ENCODE measurements around the gene INTS11. TPM values are rescaled to one million over a fixed set of nuclear protein-coding genes. Genes with fewer than 3 reads are reported as not detected.

INTS11 gene
- total RNA-seq, 1 experiment from 2014 or later = 161 TPM

GRCh38 chr1:1314237-1314586, 10.2 kb downstream of the INTS11 start:
- Histone ChIP-seq H3K4me2 (ENCODE audit: low read length) (no peak overlapping the region), H3K9me2 (ENCODE audit: insufficient read depth) (no peaks in the 10 kb centered on the region), H3K27me3 (ENCODE audit: insufficient read depth, low read length) (no peaks in the 10 kb centered on the region), H3K4me1 (ENCODE audit: control insufficient read depth in 1 of 2, insufficient read depth in 2 of 2, low read length in 2 of 2) (peaks cover 24 to 47% of the 10 kb centered on the region in 2 experiments), H3K4me3 (replicated peaks in 1 of 2; ENCODE audit: low read depth in 1 of 2, low read length in 2 of 2) (no peak overlapping the region), H3K27ac (ENCODE audit: low read depth, low read length) (peak overlapping the region; percentile 14; the same call in 1 of the 2 replicates), H3K36me3 (ENCODE audit: control insufficient read depth in 1 of 2, insufficient read depth in 2 of 2, low read length in 2 of 2) (peaks cover 19 to 44% of the 10 kb centered on the region in 2 experiments), H3K9ac (ENCODE audit: low read length) (no peak overlapping the region), H2AFZ (ENCODE audit: low read depth, low read length, poor library complexity, severe bottlenecking) (no peak overlapping the region), H3K9me3 (ENCODE audit: control insufficient read depth in 1 of 2, insufficient read depth in 1 of 2, low read depth in 1 of 2, low read length in 2 of 2) (no peaks in the 10 kb centered on the region), H4K20me1 (ENCODE audit: insufficient read depth) (peaks cover 9% of the 10 kb centered on the region; the same call in 1 of the 2 replicates), H3K79me2 (ENCODE audit: insufficient read depth, low read length) (peaks cover 90% of the 10 kb centered on the region)
- RAD21 ChIA-PET (ENCODE audit: low non-redundant PET in 1 of 2, low total read pairs in 2 of 2, uncharacterized antibody in 2 of 2, unreplicated experiment in 2 of 2) = no interaction called here
- CTCF ChIA-PET = no interaction called here
- intact Hi-C loops (cut with micrococcal nuclease) = no loop called here
- TF ChIP-seq CEBPB (IDR thresholded peaks at IDR 0.05; ENCODE audit: low read depth) = no peak
- TF ChIP-seq ZNF274 (IDR thresholded peaks at IDR 0.05; ENCODE audit: low read depth, low read length) = no peak
- no peak for TF ChIP-seq JUND (IDR thresholded peaks at IDR 0.05)
- TF ChIP-seq POLR2A (IDR thresholded peaks at IDR 0.05; ENCODE audit: borderline replicate concordance, extremely low read depth, insufficient read depth, insufficient read length) = no peak
- TF ChIP-seq YY1 (IDR thresholded peaks at IDR 0.05; ENCODE audit: extremely low read depth, insufficient replicate concordance, low read depth, low read length) = no peak
- TF ChIP-seq MAX (IDR thresholded peaks at IDR 0.05) = no peak
- no peak for TF ChIP-seq FOSL1 (IDR thresholded peaks at IDR 0.05; ENCODE audit: low read depth)
- TF ChIP-seq POLR2AphosphoS5 (IDR thresholded peaks at IDR 0.05; ENCODE audit: low read depth, low read length) = no peak
- no peak for TF ChIP-seq ATF3 (IDR thresholded peaks at IDR 0.05)
- TF ChIP-seq SP1 (IDR thresholded peaks at IDR 0.05; ENCODE audit: low read depth) = no peak
- DNase-seq (ENCODE audit: low read depth, low spot score) = no peak
- BruUV-seq (replicated peaks) = no TSS peak
- no peak for ATAC-seq
- POLR2A ChIA-PET = no interaction called here

GRCh38 chr1:1313500-1314236, 10.8 kb downstream of the INTS11 start:
- H4K20me1 ChIP-seq (ENCODE audit: insufficient read depth) = peaks cover 5% of the 10 kb centered on the region; the same call in 1 of the 2 replicates
- no peak overlapping the region for H3K9ac ChIP-seq (ENCODE audit: low read length)
- H3K27ac ChIP-seq (ENCODE audit: low read depth, low read length) = peak overlapping the region; percentile 29; the same call in 1 of the 2 replicates
- RAD21 ChIA-PET (ENCODE audit: low non-redundant PET in 1 of 2, low total read pairs in 2 of 2, uncharacterized antibody in 2 of 2, unreplicated experiment in 2 of 2) = no interaction called here
- POLR2A ChIA-PET = no interaction called here
- H3K4me3 ChIP-seq (replicated peaks in 1 of 2; ENCODE audit: low read depth in 1 of 2, low read length in 2 of 2) = no peak overlapping the region
- no peaks in the 10 kb centered on the region for H3K27me3 ChIP-seq (ENCODE audit: insufficient read depth, low read length)
- CTCF ChIA-PET = no interaction called here
- ATAC-seq (no peak), DNase-seq (ENCODE audit: low read depth, low spot score) (no peak)
- intact Hi-C loops (cut with micrococcal nuclease) = no loop called here
- no TSS peak for BruUV-seq (replicated peaks)
- H2AFZ ChIP-seq (ENCODE audit: low read depth, low read length, poor library complexity, severe bottlenecking) = no peak overlapping the region
- H3K9me3 ChIP-seq (ENCODE audit: control insufficient read depth in 1 of 2, insufficient read depth in 1 of 2, low read depth in 1 of 2, low read length in 2 of 2) = no peaks in the 10 kb centered on the region
- H3K36me3 ChIP-seq (ENCODE audit: control insufficient read depth in 1 of 2, insufficient read depth in 2 of 2, low read length in 2 of 2) = peaks cover 19 to 39% of the 10 kb centered on the region in 2 experiments
- peaks cover 88% of the 10 kb centered on the region for H3K79me2 ChIP-seq (ENCODE audit: insufficient read depth, low read length)
- H3K9me2 ChIP-seq (ENCODE audit: insufficient read depth) = no peaks in the 10 kb centered on the region
- H3K4me1 ChIP-seq (ENCODE audit: control insufficient read depth in 1 of 2, insufficient read depth in 2 of 2, low read length in 2 of 2) = peaks cover 20 to 42% of the 10 kb centered on the region in 2 experiments
- H3K4me2 ChIP-seq (ENCODE audit: low read length) = no peak overlapping the region
- TF ChIP-seq ATF3 (IDR thresholded peaks at IDR 0.05) (no peak), POLR2A (IDR thresholded peaks at IDR 0.05; ENCODE audit: borderline replicate concordance, extremely low read depth, insufficient read depth, insufficient read length) (no peak), EZH2phosphoT487 (IDR thresholded peaks at IDR 0.05; ENCODE audit: borderline replicate concordance) (no peak), SP1 (IDR thresholded peaks at IDR 0.05; ENCODE audit: low read depth) (no peak), YY1 (IDR thresholded peaks at IDR 0.05; ENCODE audit: extremely low read depth, insufficient replicate concordance, low read depth, low read length) (no peak), CBX3 (IDR thresholded peaks at IDR 0.05; ENCODE audit: low read depth) (no peak), JUND (IDR thresholded peaks at IDR 0.05) (no peak), FOSL1 (IDR thresholded peaks at IDR 0.05; ENCODE audit: low read depth) (no peak), ELF1 (IDR thresholded peaks at IDR 0.05; ENCODE audit: borderline replicate concordance, low read depth) (no peak), RAD21 (IDR thresholded peaks at IDR 0.05; ENCODE audit: low read depth) (no peak), SRF (IDR thresholded peaks at IDR 0.05; ENCODE audit: low read depth) (no peak), CTCF (IDR thresholded peaks at IDR 0.05 in 2 of 3, conservative IDR thresholded peaks at IDR 0.05 in 1 of 3; ENCODE audit: borderline replicate concordance in 1 of 3, insufficient read depth in 1 of 3, low read depth in 2 of 3, low read length in 2 of 3) (no peak), ZFX (IDR thresholded peaks at IDR 0.05) (no peak), EZH2 (IDR thresholded peaks at IDR 0.05) (no peak)

All from HCT116 (cell line).